SKM-1 treated with dmso at 0.1 percent for 144 hours (cell line): ENCODE results near the gene PTPRK.
A peak's percentile ranks its signal among the peaks of the same experiment; 100 is the strongest.

Experiments used
- DNase-seq: peaks from one replicate; lab custom pipeline; 2025; ENCODE audit not compliant: unreplicated experiment; lab: John Stamatoyannopoulos, UW

Gene PTPRK

GRCh38 chr6:128520436-128521281 is at the start of gene PTPRK:
PTPRK (minus strand) TSS chr6:128520599; CDS start chr6:128520358, 241 bp downstream.
- DNase-seq: peak; percentile 83

DNA sequence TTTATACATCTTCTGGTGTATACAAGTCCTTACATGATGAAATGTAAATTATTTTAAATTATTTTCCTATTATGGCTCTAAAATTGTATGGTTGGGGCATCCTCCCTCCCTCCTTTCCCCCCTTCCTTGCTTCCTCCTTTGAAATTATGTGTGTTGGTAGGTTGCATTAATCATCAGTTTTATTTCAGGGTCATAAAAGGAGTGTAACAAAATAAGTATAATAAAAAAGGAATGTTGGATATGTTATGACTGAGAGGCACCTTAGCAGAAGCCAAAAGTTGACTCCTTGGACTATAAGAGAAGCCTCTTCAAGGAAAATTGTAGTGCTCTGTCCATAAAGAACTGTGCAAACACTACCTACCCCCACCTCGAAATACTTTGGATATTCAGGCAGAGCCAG is 46.6 kb upstream of the PTPRK start:
- no peak for DNase-seq

GRCh38 chr6:128560966-128561365 is 40.6 kb upstream of the PTPRK start:
- no peak for DNase-seq

DNA sequence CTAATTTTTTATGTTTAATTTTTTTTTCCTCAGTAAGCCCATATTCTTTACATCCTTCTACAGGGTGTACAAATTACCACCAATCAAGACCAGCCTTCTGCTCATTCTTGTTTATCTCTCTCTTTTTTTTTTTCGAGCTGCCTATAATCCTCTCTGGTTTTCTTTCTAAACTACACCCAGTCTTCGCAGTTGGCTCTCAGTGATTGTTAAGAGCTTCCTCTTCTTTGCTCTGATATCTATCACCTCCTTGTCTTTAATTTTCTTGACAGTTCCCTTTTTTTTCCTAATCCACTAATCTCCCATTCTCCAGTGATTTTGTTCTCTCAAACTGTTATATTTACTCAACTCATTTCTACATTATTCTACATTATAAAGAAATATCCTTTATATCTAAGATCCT is 38.5 kb upstream of the PTPRK start:
- no peak for DNase-seq

DNA sequence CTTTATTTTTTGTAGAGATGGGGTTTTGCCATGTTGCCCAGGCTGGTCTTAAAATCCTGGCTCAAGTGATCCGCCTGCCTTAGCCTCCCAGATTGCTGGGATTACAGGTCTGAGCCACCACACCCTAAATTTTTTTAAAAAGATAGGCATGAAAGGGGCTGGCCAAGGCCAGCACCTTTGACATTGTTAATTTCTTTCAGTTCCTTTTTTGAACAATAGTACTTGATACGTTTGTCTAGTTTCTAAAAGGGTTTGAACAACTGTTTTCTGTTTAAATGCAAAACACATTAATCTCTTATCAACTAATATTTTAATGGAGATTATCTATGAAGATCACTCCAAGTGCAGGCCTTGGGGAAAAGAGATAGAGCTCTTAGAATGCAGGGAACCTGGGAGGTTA is 37.6 kb upstream of the PTPRK start:
- DNase-seq: no peak

DNA sequence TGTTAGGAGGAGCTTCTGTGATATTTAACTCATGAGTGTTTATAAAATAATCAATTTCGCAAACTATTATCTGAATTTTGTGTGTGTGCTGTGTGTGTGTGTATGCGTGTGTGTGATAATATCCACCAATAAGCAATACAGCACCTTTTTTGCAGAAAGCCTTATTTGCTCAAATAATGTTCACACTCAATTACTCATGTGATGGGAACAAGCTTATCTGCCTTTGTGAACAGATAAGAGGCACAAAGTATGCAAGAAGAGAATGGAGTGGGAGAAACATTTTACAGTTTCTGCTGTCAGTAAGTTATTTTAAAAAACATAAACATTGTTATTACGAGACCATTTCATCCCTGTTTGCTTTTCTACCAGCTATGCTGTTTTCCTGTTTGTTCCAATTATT is 36.7 kb upstream of the PTPRK start:
- no peak for DNase-seq

DNA sequence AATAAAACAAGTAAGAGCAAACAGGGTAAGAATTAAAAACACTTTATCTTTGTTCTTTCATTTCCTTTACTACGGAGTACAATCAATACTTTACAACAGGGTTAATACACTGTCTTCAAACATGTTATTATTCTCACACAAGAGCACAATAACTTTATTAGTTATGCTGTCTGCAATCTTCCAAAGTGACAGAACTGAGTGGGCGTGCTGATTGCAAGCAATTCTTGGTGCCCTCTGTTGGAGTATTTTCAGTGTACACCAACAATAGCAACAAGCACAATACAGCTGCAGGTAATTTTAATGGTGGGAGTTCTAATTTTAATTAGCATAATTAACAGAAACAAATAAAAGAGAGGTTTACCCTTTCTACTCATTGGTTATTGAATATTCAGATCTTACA is 33.9 kb upstream of the PTPRK start:
- DNase-seq: no peak

DNA sequence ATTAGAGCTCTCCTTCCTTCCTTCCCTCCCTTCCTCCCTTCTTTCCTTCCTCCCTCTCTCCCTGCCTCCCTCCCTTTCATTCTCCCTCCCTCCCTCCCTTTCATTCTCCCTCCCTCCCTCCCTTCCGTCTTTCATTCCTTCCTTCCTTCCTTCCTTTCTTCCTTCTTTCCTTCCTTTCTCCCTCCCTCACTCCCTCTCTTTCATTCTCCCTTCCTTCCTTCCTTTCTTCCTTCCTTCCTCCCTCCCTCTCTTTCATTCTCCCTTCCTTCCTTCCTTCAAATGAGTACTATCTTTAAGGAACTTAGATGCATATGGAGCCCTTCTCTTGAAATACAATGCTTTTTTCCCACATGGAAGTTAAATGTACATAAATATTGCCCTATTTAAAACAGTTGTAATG is 20.9 kb upstream of the PTPRK start:
- no peak for DNase-seq

DNA sequence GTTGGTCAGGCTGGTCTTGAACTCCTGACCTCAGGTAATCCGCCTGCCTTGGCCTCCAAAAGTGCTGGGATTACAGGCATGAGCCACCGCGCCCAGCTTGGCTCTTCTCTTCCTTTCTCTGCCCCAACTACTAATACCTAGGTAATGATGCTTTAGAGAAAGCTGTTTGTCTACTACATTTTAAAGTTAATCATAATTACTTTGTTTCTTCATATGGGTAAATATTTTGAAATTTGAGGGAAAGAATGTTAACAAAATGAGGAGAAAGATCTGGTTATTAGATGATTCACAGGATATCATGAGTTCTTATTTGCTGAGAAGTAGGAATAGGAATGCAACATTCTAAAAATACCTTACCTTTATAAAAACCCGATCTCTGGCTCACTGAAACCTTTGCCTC is 18.4 kb upstream of the PTPRK start:
- DNase-seq: no peak

GRCh38 chr6:128532827-128533226 is 12.4 kb upstream of the PTPRK start:
- no peak for DNase-seq

DNA sequence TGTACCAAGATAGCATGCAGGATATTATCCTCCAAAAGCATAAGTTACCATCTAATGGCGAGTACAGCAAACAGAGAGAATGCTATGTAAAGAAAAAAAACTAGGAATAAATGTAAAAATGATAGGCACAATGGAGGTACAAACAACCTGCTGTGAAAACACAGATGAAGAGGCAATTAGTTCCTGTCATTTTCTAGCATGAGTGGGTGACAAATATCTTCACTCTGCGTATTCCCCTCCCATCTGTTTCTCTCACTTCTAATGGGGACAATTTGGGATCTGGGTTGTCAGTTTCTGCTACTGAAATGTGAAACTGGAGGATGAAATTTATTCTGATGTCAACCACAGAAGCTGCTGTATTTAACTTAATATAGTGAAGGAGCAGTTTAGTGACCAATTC is 11.7 kb upstream of the PTPRK start:
- DNase-seq: no peak

DNA sequence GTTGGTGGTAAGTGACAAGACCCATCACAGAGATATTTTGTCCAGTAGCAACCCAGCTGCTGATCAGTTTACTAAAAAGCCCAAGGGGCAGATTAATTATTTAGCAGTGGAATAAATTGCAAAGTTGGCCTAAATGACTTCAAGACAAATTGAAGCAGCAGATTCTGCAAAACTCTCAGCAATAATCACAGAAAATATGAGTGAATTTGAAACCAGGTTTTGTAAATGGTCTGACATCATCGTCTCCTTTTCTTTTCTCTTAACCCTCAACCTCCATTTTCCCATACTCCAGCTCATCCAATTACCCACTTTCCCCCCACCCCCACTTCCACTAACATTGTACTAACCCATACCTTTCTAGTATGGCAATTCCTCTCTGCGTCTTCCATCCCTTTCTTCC is 11.3 kb upstream of the PTPRK start:
- no peak for DNase-seq

GRCh38 chr6:128528241-128528640 is 7.8 kb upstream of the PTPRK start:
- no peak for DNase-seq

GRCh38 chr6:128527375-128527774 is 7.0 kb upstream of the PTPRK start:
- DNase-seq: no peak

DNA sequence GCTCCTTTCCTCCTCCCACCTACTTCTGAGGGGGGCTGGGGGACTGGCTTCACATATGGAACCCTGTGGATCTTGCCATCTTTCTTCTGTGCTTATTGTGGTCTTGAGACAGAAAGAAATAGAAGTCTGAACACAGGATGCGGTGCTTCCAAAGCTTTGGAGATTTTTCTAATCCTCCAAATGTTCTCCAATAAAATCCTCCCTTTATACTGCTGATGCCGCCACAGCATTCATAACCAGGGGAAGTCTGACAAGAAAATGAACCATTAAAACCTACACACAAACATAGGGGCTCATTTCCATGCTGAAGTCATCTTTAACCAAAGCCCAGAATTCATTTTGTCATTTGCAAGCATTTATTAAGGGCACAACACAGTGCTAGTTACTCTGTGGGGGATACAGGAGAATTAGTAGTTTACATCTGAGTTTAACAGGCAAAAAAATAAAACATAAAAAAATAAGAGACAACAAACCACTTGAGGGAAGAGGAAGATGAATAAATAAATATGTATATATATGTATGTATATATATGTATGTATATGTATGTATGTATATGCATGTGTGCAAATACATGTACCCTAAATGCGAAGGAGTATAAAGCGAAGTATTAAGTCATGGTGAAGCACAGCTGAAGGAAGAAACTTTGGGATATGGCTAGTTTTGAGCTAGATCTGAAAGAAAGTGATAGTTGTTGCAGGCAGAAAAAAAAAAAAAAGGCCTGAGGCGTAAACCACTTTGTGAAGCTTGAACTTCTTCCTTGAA is 5.9 kb upstream of the PTPRK start:
- DNase-seq: no peak

GRCh38 chr6:128525406-128525805 is 5.0 kb upstream of the PTPRK start:
- no peak for DNase-seq

GRCh38 chr6:128521282-128521632 is 858 bp upstream of the PTPRK start:
- DNase-seq: no peak

GRCh38 chr6:128519931-128520435 is 416 bp downstream of the PTPRK start:
- peak; percentile 77 for DNase-seq

- DNase-seq: peak; percentile 27
Measured at GRCh38 chr6:128519132-128519930, 1.1 kb downstream of the PTPRK start.

DNA sequence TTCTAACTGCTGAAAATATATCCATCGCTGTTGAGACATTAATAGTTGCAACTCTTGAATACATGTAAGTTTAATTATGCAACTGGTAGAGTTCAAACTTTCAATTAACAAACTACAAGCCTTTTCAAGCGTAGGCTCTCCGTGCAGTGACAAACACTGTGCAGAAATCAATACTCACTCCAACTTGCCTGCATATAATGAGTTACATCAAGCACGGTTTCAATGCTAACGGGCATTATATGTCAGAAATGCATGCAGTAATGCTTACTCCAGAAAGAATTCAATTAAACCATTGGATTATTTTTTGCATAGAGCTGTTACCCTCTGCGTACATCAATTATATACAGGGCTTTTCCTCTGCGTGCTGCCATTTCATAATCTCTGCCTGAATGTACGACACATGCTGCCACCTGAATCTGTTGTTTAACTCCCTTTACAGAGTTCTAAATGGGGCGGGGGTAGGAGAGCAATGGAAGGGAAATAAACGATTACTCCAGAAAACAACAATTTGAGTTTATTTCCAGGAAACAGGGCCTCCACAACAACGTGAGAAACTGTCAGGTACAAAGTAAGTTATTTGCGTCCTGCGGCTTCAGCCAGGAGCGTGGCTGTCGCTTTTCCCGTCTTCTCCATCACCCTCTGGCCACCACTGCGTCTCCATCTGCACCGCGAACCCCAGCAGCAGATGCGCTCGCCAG is 1.8 kb downstream of the PTPRK start:
- DNase-seq: no peak

GRCh38 chr6:128517124-128517523 is 3.3 kb downstream of the PTPRK start:
- no peak for DNase-seq
